DND-41 (cell line): ENCODE measurements around the gene MARCHF9.

Source experiments
- ATAC-seq: fragments of 200-7000 bp; cut with Tn5 transposase; 3 replicates; pipeline ENCODE4 v1.9.1; 2021; ENCODE audit warnings: low read depth; ENCODE audit not compliant: insufficient read depth
- DNase-seq: peaks from one replicate; pipeline ENCODE4 v3.0.0-alpha.2; 2020
- H2AFZ ChIP-seq: 2 replicates; pipeline ENCODE4 v1.6.0; 2012; ENCODE audit warnings: low read depth, low read length
- H3K27ac ChIP-seq: 2 replicates; pipeline ENCODE4 v1.5.1; 2012; ENCODE audit warnings: low read length, inconsistent platforms
- H3K27me3 ChIP-seq: fragments of 200-600 bp; sonication (generic); 2 replicates; pipeline ENCODE4 v1.6.0; 2012; ENCODE audit warnings: low read length, mild to moderate bottlenecking, inconsistent platforms; ENCODE audit not compliant: insufficient read depth, poor library complexity
- H3K36me3 ChIP-seq: 2 replicates; pipeline ENCODE4 v1.5.1; 2012; ENCODE audit warnings: low read length, inconsistent platforms; ENCODE audit not compliant: insufficient read depth
- H3K4me1 ChIP-seq: 2 replicates; pipeline ENCODE4 v1.5.1; 2012; ENCODE audit warnings: mild to moderate bottlenecking, low read length; ENCODE audit not compliant: insufficient read depth
- H3K4me2 ChIP-seq: 2 replicates; pipeline ENCODE4 v1.6.0; 2012; ENCODE audit warnings: mild to moderate bottlenecking, moderate library complexity, low read length, inconsistent platforms; ENCODE audit not compliant: insufficient read depth
- H3K4me3 ChIP-seq, 2 experiments: fragments of 200-600 bp in 1 of 2; shearing (Covaris generic) in 1 of 2; 2 replicates each; pipeline ENCODE4 v1.5.1; 2012 to 2016; ENCODE audit warnings: inconsistent platforms in 2 of 2, low read length in 2 of 2, mild to moderate bottlenecking in 2 of 2, low read depth in 1 of 2, moderate library complexity in 1 of 2
- H3K79me2 ChIP-seq: 2 replicates; pipeline ENCODE4 v1.6.0; 2012; ENCODE audit warnings: low read length, inconsistent platforms; ENCODE audit not compliant: insufficient read depth
- H3K9ac ChIP-seq: 2 replicates; pipeline ENCODE4 v1.6.0; 2012; ENCODE audit warnings: low read depth, mild to moderate bottlenecking, inconsistent platforms, low read length, moderate library complexity
- H3K9me3 ChIP-seq: 2 replicates; pipeline ENCODE4 v1.5.1; 2012; ENCODE audit warnings: low read length, moderate library complexity, mild to moderate bottlenecking, inconsistent platforms; ENCODE audit not compliant: insufficient read depth, severe bottlenecking
- H4K20me1 ChIP-seq: 2 replicates; pipeline ENCODE4 v1.6.0; 2012; ENCODE audit warnings: low read length; ENCODE audit not compliant: insufficient read depth
- CTCF ChIP-seq: IDR thresholded peaks from 2 replicates; pipeline ENCODE4 v1.5.1; 2012; ENCODE audit warnings: borderline replicate concordance, low read length, moderate library complexity, mild to moderate bottlenecking; ENCODE audit not compliant: poor library complexity, severe bottlenecking; ENCODE audit errors: extremely low read depth
- EZH2 ChIP-seq: IDR thresholded peaks from 3 replicates; pipeline ENCODE4 v1.6.1; 2012; ENCODE audit warnings: borderline replicate concordance, low read depth, mild to moderate bottlenecking, moderate library complexity, low read length, inconsistent platforms; ENCODE audit not compliant: severe bottlenecking

MARCHF9 gene

GRCh38 chr12:57754411-57755193, at the start of gene MARCHF9:
Gene MARCHF9, plus strand, starts transcription at chr12:57755103. Its CDS starts 426 bp downstream, at chr12:57755529.
- Histone ChIP-seq H4K20me1 (peaks cover 37% of the 10 kb centered on the region), H2AFZ (peak within 1 kb of the TSS; percentile 71), H3K27ac (peak within 1 kb of the TSS; percentile 53; the same call in 1 of the 2 replicates), H3K79me2 (peaks cover 44% of the 10 kb centered on the region), H3K27me3 (no peaks in the 10 kb centered on the region), H3K4me1 (peaks cover 53% of the 10 kb centered on the region), H3K36me3 (peaks cover 47% of the 10 kb centered on the region), H3K4me3 (peak within 1 kb of the TSS; percentile 56 to 68; a peak in 3 of 4 replicates), H3K4me2 (peak within 1 kb of the TSS; percentile 80), H3K9ac (peak within 1 kb of the TSS; percentile 70), H3K9me3 (no peaks in the 10 kb centered on the region)
- no peak for TF ChIP-seq CTCF
- TF ChIP-seq EZH2, result no peak
- peak; percentile 59 for ATAC-seq
- peak; percentile 89 for DNase-seq

- H2AFZ ChIP-seq, result no peak overlapping the region
- no peaks in the 10 kb centered on the region for H3K27me3 ChIP-seq
- no peaks in the 10 kb centered on the region for H4K20me1 ChIP-seq
- H3K27ac ChIP-seq, result no peak overlapping the region
- no peak for TF ChIP-seq CTCF
- TF ChIP-seq EZH2, result no peak
- H3K9ac ChIP-seq, result no peak overlapping the region
- peaks cover 32% of the 10 kb centered on the region; the same call in 1 of the 2 replicates for H3K36me3 ChIP-seq
- no peak for DNase-seq
- no peak overlapping the region for H3K4me3 ChIP-seq
- H3K4me2 ChIP-seq, result no peak overlapping the region
- no peaks in the 10 kb centered on the region for H3K4me1 ChIP-seq
- no peaks in the 10 kb centered on the region for H3K79me2 ChIP-seq
- no peak for ATAC-seq
- peaks cover 4% of the 10 kb centered on the region for H3K9me3 ChIP-seq
Measured at GRCh38 chr12:57707250-57707649, 47.7 kb upstream of the MARCHF9 start.

- no peak for TF ChIP-seq EZH2
- no peak for TF ChIP-seq CTCF
- Histone ChIP-seq H3K79me2 (no peaks in the 10 kb centered on the region), H3K9ac (no peak overlapping the region), H3K4me3 (no peak overlapping the region), H2AFZ (no peak overlapping the region), H4K20me1 (no peaks in the 10 kb centered on the region), H3K27ac (no peak overlapping the region), H3K4me2 (no peak overlapping the region), H3K4me1 (no peaks in the 10 kb centered on the region), H3K9me3 (peaks cover 4% of the 10 kb centered on the region), H3K36me3 (peaks cover 22% of the 10 kb centered on the region; the same call in 1 of the 2 replicates), H3K27me3 (no peaks in the 10 kb centered on the region)
- no peak for ATAC-seq
- DNase-seq, result no peak
Measured at GRCh38 chr12:57708296-57708695, 46.6 kb upstream of the MARCHF9 start.
